Measurements from ENCODE around the gene SLC12A2. TPM values are rescaled to one million over a fixed set of nuclear protein-coding genes. Genes with fewer than 3 reads are reported as not detected.

Gene SLC12A2
- total and polyA plus RNA-seq, 8 donors, result 2.1 to 575 (median 77.3) TPM

- DNase-seq, result no peak
- H3K27me3 ChIP-seq, result no peaks in the 10 kb centered on the region
- H3K9me3 ChIP-seq, result no peaks in the 10 kb centered on the region
- TF ChIP-seq CTCF (IDR thresholded peaks at IDR 0.05) (no peak), EP300 (IDR thresholded peaks at IDR 0.05) (no peak), POLR2A (IDR thresholded peaks at IDR 0.05) (no peak), POLR2AphosphoS5 (IDR thresholded peaks at IDR 0.05) (no peak)
- H3K27ac ChIP-seq, result no peak overlapping the region
- H3K36me3 ChIP-seq, result no peaks in the 10 kb centered on the region
- H3K4me1 ChIP-seq, result no peaks in the 10 kb centered on the region
- H3K4me3 ChIP-seq, result no peak overlapping the region
- WGBS, 5 donors, result 86 to 96% (median 89%) methylated on average over 2 of the region's 2 CpGs
- intact Hi-C loops (cut with DNase I; ENCODE audit: low total_unique reads), result no loop called here
These were observed 141.9 kb downstream of the SLC12A2 start for GRCh38 chr5:128225245-128226030.

GRCh38 chr5:128228008-128228407, 144.4 kb downstream of the SLC12A2 start:
- no peaks in the 10 kb centered on the region for H3K27me3 ChIP-seq

GRCh38 chr5:128228521-128228920, 145.0 kb downstream of the SLC12A2 start:
- DNase-seq, result peak in 1 of 2 donors; percentile 70
- Histone ChIP-seq H3K36me3 (no peaks in the 10 kb centered on the region), H3K27me3 (no peaks in the 10 kb centered on the region), H3K4me1 (no peaks in the 10 kb centered on the region), H3K27ac (no peak overlapping the region), H3K9me3 (no peaks in the 10 kb centered on the region), H3K4me3 (no peak overlapping the region)
- WGBS, 5 donors, result 39 to 56% (median 46%) methylated on average over 3 of the region's 3 CpGs
- TF ChIP-seq POLR2A (IDR thresholded peaks at IDR 0.05) (no peak), POLR2AphosphoS5 (IDR thresholded peaks at IDR 0.05) (no peak), EP300 (IDR thresholded peaks at IDR 0.05) (no peak), CTCF (IDR thresholded peaks at IDR 0.05) (no peak)
- intact Hi-C loops (cut with DNase I; ENCODE audit: low total_unique reads), result no loop called here

More at GRCh38 chr5:128228008-128228407, 144.4 kb downstream of the SLC12A2 start:
- DNase-seq, result peak in 1 of 2 donors; percentile 55
- Histone ChIP-seq H3K4me1 (no peaks in the 10 kb centered on the region), H3K36me3 (no peaks in the 10 kb centered on the region), H3K4me3 (no peak overlapping the region), H3K27ac (no peak overlapping the region), H3K9me3 (no peaks in the 10 kb centered on the region)
- WGBS, 5 donors, result 43 to 80% (median 68%) methylated on average over 3 of the region's 3 CpGs
- TF ChIP-seq POLR2AphosphoS5 (IDR thresholded peaks at IDR 0.05) (no peak), POLR2A (IDR thresholded peaks at IDR 0.05) (no peak)
- intact Hi-C loops (cut with DNase I; ENCODE audit: low total_unique reads), result no loop called here

- 90 to 99% (median 92%) methylated on average over 6 to 7 of the region's 7 CpGs for WGBS, 5 donors
- intact Hi-C loops (cut with DNase I; ENCODE audit: low total_unique reads), result no loop called here
- Histone ChIP-seq H3K4me1 (no peaks in the 10 kb centered on the region), H3K36me3 (no peaks in the 10 kb centered on the region), H3K9me3 (no peaks in the 10 kb centered on the region), H3K27ac (no peak overlapping the region), H3K4me3 (no peak overlapping the region), H3K27me3 (no peaks in the 10 kb centered on the region)
- TF ChIP-seq EP300 (IDR thresholded peaks at IDR 0.05), result no peak
- TF ChIP-seq CTCF (IDR thresholded peaks at IDR 0.05), result no peak
- TF ChIP-seq POLR2AphosphoS5 (IDR thresholded peaks at IDR 0.05), result no peak
- TF ChIP-seq POLR2A (IDR thresholded peaks at IDR 0.05), result no peak
- no peak for DNase-seq
These were observed 151.5 kb downstream of the SLC12A2 start for GRCh38 chr5:128234928-128235641.

All from stomach (tissue), 9 donors.